Fibroblast of mammary gland (primary cell): Measurements from ENCODE around the gene ARFGAP1.

Experiments
- DNase-seq: peaks from one replicate; pipeline ENCODE4 v3.0.0-alpha.2; 2010; ENCODE audit warnings: low read depth
- H3K4me3 ChIP-seq: 2 replicates; pipeline ENCODE4 v1.5.1; 2011; ENCODE audit warnings: low read depth, mild to moderate bottlenecking, low read length, moderate library complexity; ENCODE audit not compliant: control insufficient read depth
- TF ChIP-seq, protein P1 (sequence below): conservative IDR thresholded peaks from 2 replicates; pipeline ENCODE4 v1.5.1; 2011; ENCODE audit warnings: low read depth, low read length, inconsistent platforms; ENCODE audit not compliant: control insufficient read depth, insufficient read depth

Gene ARFGAP1

DNA sequence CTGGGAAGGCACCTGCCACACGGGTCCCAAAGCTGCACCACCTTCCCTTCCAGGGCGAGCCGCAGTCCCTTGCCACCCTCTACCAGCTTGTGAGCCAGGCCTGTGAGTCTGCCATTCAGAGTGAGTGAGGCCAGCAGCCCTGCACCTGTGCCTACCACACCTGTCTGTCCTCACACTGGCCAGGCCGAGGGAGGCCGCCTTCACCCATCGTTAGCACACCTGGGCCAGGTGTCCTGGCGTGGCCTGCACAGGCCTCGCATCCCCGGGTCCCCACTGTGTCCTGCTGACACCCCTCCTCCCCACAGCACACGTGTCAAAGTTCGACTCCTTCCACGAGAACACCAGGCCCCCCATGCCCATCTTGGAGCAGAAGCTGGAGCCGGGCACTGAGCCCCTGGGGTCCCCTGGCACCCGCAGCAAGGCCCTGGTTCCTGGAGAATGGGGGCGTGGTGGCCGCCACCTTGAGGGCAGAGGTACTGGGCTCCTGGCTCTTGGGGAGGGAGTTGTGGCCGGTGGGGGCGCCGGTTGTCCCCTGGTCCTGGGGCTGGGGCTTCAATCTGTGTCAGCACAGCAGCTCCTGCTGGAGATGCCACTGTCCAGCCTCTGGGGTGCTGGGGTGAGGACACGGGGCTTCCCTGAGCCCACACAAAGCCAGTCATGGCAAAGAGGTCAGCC lies 55.5 kb downstream of the ARFGAP1 start:
- TF ChIP-seq, protein P1, sequence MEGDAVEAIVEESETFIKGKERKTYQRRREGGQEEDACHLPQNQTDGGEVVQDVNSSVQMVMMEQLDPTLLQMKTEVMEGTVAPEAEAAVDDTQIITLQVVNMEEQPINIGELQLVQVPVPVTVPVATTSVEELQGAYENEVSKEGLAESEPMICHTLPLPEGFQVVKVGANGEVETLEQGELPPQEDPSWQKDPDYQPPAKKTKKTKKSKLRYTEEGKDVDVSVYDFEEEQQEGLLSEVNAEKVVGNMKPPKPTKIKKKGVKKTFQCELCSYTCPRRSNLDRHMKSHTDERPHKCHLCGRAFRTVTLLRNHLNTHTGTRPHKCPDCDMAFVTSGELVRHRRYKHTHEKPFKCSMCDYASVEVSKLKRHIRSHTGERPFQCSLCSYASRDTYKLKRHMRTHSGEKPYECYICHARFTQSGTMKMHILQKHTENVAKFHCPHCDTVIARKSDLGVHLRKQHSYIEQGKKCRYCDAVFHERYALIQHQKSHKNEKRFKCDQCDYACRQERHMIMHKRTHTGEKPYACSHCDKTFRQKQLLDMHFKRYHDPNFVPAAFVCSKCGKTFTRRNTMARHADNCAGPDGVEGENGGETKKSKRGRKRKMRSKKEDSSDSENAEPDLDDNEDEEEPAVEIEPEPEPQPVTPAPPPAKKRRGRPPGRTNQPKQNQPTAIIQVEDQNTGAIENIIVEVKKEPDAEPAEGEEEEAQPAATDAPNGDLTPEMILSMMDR = no peak
- no peak for DNase-seq
- no peak overlapping the region for H3K4me3 ChIP-seq

DNA sequence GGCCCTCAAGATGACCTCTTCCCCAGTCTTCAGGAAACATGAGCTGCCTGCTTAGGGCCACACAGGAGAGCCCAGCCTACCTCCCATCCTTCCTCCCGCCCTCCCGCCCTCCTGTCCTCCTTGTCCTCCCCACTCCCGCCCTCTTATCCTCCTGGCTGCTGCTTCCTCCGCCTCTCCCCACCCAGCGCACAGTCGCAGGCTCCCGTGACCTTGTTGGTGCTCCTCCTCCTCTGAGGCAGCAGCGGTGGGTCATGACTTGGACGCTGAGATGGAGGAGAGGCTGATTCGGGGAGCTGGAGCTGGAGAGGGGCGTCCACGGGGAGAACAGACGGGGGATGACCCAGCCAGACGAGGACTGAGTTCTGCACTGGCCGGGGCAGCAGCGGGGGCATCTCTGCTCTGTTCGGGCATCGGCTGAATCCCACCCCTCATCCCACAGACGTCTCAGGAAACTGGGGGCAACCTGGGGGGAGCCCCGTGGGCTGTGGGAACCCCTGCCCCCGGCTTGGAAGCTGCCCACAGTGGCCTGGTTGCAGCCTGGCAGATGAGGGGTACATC lies 56.2 kb downstream of the ARFGAP1 start:
- no peak for DNase-seq
- no peak overlapping the region for H3K4me3 ChIP-seq
- TF ChIP-seq, protein P1 = no peak

DNA sequence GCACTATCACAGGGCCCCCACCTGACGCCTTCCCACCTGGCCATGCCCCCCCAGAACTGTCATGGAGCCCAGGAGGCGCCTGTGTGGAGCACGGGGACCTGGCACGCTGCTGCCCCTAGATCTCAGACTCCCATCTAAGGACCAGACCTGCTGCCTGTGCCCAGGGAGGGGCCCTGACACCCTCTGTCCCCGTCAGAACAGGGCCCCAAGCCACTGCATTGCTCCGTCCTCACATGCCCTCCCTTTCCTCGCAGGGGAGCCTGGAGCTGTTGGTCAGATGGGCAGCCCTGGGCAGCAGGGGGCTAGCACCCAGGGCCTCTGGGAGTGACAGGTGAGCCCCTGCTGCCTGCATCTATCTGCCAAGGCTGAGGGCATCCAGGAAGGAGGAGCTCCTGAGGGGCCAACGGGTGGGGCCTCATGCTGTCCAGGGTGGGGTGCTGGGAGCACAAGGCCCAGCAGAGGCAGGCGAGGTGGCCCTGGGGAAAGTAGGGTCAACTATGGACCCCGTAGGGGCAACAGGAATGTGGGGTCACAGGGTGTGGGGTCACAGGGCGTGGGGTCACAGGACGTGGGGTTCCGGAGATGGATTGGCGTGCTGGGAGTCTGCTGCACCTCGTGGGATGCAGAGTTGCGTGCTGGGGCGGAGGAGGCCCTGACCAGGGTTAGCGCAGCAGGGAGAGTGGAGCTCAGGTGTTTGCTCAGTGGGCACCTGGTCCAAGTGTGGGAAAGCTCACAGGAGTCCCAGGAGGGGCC lies 56.9 kb downstream of the ARFGAP1 start:
- TF ChIP-seq, protein P1 = no peak
- DNase-seq = no peak
- H3K4me3 ChIP-seq = no peak overlapping the region

DNA sequence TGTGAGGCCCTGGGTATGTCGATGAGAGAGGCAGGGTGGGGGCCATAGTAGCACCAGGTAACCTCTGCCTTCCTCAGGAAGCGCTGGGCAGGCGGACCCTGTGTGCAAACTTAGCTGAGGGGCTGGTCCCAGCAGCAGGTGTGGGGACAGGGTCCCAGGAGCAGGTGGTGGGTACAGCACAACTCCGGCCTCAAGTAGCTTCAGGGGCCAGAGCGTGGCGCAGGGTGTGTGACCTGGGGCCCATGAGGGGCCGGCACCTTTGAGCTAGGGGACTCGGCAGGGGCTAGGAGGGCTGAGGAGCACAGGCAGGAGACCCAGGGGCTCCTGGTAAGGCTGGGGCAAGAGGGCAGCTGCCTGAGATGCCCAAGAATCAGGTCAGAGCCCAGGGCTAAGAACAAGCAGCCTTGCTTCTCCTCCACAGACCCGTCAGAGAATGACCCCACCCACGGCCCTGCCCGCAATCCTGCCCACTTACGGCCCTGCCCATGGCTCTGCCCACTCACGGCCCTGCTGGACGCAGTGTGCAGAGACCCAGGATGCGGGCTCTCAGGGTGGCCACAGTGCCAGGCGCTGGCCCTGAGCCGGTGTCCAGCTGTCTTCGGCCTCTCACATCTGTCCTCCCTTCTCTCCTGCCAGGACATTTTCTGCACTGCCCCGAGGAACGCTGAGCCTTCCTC lies 57.6 kb downstream of the ARFGAP1 start:
- no peak for DNase-seq
- no peak overlapping the region for H3K4me3 ChIP-seq
- TF ChIP-seq, protein P1 = no peak

DNA sequence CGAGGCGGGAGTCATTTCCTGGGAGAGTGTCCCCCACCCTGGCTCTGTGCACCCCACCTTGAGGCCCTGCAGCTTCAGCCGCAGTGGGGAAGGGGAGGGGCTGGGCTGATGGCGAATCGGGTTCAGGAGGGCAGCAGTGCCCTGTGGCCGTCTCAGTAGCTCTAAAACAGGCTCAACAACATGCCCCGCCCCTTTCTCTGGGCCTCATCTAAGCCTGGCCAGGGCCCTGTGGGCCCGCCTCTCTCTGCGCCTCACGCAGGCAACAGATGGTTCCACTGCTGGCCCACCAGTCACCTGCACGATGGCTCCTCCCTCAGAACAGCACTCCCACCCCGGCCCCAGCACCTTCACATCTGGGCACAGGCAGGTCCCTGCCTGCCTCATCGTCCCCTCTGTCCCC lies 58.3 kb downstream of the ARFGAP1 start:
- no peak for DNase-seq
- TF ChIP-seq, protein P1 = no peak
- no peak overlapping the region for H3K4me3 ChIP-seq

DNA sequence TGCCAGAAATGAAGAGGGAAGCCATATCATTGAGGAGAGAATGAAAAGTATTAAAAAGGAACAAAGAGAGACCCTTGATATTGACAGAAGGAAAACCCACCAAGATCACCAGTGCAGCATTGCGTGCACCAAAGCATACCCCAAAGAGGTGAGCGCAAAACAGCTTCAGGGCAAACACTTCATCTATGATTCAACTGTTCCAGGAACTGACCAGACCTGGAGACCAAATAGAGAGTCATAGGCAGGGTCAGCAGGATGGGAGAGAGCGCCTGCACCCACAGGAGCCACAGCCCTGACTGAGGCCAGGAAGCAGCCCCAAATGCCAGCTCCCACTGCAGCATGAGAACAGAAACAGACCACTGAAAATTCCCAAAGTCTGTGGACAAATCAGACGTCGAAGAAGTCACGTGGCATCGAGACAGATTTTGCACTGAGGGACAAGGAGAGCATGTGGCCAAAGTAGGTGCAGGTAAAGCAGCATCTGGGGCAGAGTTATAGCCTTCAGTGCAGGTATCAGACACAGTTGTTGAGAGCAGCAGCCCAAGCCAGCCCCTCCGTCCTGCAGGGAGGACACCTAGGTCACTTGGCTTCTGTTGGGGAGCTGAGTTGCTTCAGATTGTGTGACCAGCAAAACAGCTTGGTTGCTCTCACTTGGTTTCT lies 59.3 kb downstream of the ARFGAP1 start:
- TF ChIP-seq, protein P1 = no peak
- DNase-seq = no peak
- H3K4me3 ChIP-seq = no peak overlapping the region
